Measurements from ENCODE around the gene MAST4. TPM values are rescaled to one million over a fixed set of nuclear protein-coding genes. Genes with fewer than 3 reads are reported as not detected.

The MAST4 gene
- 100 to 1,000 TPM in 1 of 4 donors, 10 to 100 TPM in 2, 1 to 10 TPM in 1; 8.2 to 203 (median 35.5) TPM for total RNA-seq

GRCh38 chr5:66595756-66596635 is at the start of gene MAST4:
Gene MAST4 (plus strand): TSS chr5:66596393. CDS start chr5:66596656, 263 bp downstream.
- H3K4me3 ChIP-seq: peak within 1 kb of the TSS; percentile 30 to 76
- H3K9me3 ChIP-seq: no peaks in the 10 kb centered on the region
- no peaks in the 10 kb centered on the region for H3K4me1 ChIP-seq
- DNase-seq: peak; percentile 90 to 91
- no peaks in the 10 kb centered on the region for H3K27me3 ChIP-seq
- no peaks in the 10 kb centered on the region for H3K36me3 ChIP-seq
- peak within 1 kb of the TSS; percentile 52 to 87 for H3K27ac ChIP-seq
- intact Hi-C loops (cut with DNase I; ENCODE audit: low total_unique reads): no loop called here
- TF ChIP-seq CTCF (IDR thresholded peaks at IDR 0.05): peak in 2 of 4 experiments; percentile 5 to 11
- TF ChIP-seq POLR2A (IDR thresholded peaks at IDR 0.05): peak; percentile 79 to 87

- Histone ChIP-seq H3K4me1 (no peaks in the 10 kb centered on the region), H3K27ac (no peak overlapping the region), H3K36me3 (no peaks in the 10 kb centered on the region), H3K27me3 (no peaks in the 10 kb centered on the region), H3K4me3 (no peak overlapping the region), H3K9me3 (peaks cover 0 to 3% of the 10 kb centered on the region in 2 donors)
- intact Hi-C loops (cut with DNase I; ENCODE audit: low total_unique reads): no loop called here
- TF ChIP-seq CTCF (IDR thresholded peaks at IDR 0.05) (no peak), POLR2A (IDR thresholded peaks at IDR 0.05) (no peak)
- DNase-seq: no peak
These were observed 49.7 kb upstream of the MAST4 start for GRCh38 chr5:66546541-66546940.

GRCh38 chr5:66551338-66551737 is 44.9 kb upstream of the MAST4 start:
- Histone ChIP-seq H3K27me3 (no peaks in the 10 kb centered on the region), H3K9me3 (peaks cover 0 to 1% of the 10 kb centered on the region in 2 donors), H3K36me3 (no peaks in the 10 kb centered on the region), H3K27ac (no peak overlapping the region), H3K4me1 (no peaks in the 10 kb centered on the region), H3K4me3 (no peak overlapping the region)
- intact Hi-C loops (cut with DNase I; ENCODE audit: low total_unique reads): no loop called here
- no peak for DNase-seq
- TF ChIP-seq POLR2A (IDR thresholded peaks at IDR 0.05) (no peak), CTCF (IDR thresholded peaks at IDR 0.05) (no peak)

GRCh38 chr5:66551945-66552344 is 44.2 kb upstream of the MAST4 start:
- intact Hi-C loops (cut with DNase I; ENCODE audit: low total_unique reads): no loop called here
- no peak for DNase-seq
- Histone ChIP-seq H3K9me3 (no peaks in the 10 kb centered on the region), H3K27ac (no peak overlapping the region), H3K36me3 (no peaks in the 10 kb centered on the region), H3K4me3 (no peak overlapping the region), H3K27me3 (no peaks in the 10 kb centered on the region), H3K4me1 (no peaks in the 10 kb centered on the region)
- TF ChIP-seq POLR2A (IDR thresholded peaks at IDR 0.05): no peak
- no peak for TF ChIP-seq CTCF (IDR thresholded peaks at IDR 0.05)

GRCh38 chr5:66553368-66553912 is 42.8 kb upstream of the MAST4 start:
- H3K4me3 ChIP-seq: no peak overlapping the region
- no peak for DNase-seq
- H3K9me3 ChIP-seq: no peaks in the 10 kb centered on the region
- H3K36me3 ChIP-seq: no peaks in the 10 kb centered on the region
- H3K27ac ChIP-seq: no peak overlapping the region
- intact Hi-C loops (cut with DNase I; ENCODE audit: low total_unique reads): no loop called here
- H3K27me3 ChIP-seq: no peaks in the 10 kb centered on the region
- H3K4me1 ChIP-seq: no peaks in the 10 kb centered on the region
- TF ChIP-seq POLR2A (IDR thresholded peaks at IDR 0.05): no peak

Measured in uterus (tissue), 4 donors.